HG03139 (cell line): ENCODE data around the gene SERPINB6.
"Not testable (repeated sequence)": the region's sequence is repeated elsewhere in the genome, so short reads cannot be mapped to it uniquely, and the experiment has no call there.

Source experiments
- ATAC-seq: cut with Tn5 transposase; IDR thresholded peaks from one replicate; pipeline ENCODE4 v1.9.1; 2021; ENCODE audit not compliant: unreplicated experiment

SERPINB6 gene

GRCh38 chr6:2971420-2972218, at the start of gene SERPINB6:
SERPINB6 (minus strand) TSS chr6:2971567; CDS start chr6:2959332, 12,235 bp downstream.
- no peak for ATAC-seq

DNA sequence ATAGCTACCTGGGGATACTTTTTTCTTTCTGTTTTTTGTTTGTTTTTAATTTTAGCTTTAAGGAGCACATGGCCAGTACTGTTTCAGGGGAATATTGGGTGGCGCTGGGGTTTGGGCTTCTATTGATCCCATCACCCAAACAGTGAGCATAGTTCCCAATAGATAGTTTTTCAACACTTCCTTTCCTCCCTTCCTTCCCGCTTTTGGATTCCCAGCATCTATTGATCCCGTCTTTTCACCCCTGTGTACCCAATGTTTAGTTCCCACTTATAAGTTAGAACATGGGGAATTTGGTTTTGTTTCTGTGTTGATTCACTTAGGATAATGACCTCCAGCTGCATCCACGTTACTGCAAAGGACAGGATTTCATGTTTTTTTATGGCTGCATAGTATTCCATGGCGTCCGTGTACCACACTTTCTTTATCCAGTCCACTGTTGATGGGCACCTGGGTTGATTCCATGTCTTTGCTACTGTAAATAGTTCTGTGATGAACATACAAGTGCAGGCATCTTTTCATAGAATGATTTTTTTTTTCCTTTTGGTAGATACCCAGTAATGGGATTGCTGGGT, 48.5 kb upstream of the SERPINB6 start:
- ATAC-seq, result no peak

DNA sequence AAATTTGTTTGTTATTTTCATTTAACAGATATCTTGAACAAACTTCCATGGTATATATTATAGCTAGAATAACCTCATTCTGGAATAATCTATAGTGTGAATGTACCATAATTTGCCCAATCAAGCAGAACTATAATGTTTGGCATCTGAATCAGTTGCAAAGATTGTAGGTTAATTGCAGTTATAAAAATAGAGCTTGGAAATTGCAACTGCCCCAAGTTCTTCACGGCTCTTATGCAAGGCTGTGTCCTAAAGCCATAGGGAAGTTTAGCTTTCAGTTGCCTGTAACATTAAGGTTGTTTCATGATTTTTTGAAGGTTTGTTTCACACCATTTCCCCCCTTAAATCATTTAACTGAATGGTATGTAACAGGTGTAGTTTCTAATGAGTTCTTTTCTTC, 47.7 kb upstream of the SERPINB6 start:
- ATAC-seq, result no peak

DNA sequence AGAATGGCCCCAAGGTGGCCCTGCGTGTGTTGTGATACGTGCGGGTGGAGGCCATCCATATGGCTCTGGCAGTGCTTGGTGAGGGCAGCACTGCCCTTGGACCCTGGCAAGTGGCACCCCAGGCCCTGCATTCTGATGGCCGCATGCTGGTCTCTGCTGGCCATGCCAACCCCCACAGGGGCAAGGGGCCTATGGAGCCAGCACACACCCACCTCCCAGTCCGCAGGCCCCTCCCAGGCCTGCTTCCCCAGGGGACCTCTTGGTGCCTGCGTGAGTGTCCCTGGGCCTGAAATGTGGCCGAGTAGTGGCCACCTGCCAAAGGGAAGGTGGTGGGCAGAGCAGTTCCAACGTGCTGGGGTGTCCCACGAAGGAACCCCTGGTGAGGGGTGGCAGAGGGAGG, 45.9 kb upstream of the SERPINB6 start:
- ATAC-seq, result no peak

GRCh38 chr6:3016473-3017280, 45.3 kb upstream of the SERPINB6 start:
- no peak for ATAC-seq

DNA sequence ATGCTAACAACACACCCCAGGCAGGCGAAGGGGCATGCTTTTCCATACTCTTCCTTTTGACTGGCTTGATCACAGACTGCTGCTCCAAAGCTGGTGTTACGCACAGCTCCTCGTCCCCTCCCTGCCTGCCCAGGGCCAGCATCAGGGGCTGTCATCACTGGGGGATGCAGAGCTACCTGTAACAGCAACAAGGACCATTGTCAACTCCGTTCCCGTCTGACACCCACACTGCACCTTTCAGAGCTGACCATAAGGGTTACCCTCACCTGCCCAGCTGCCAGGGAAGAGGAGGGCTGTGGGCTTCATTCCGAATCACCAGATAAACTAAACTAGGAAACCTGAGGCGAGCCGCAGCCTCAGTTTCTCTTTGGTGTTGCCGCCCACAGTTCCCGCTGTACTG, 43.8 kb upstream of the SERPINB6 start:
- no peak for ATAC-seq

DNA sequence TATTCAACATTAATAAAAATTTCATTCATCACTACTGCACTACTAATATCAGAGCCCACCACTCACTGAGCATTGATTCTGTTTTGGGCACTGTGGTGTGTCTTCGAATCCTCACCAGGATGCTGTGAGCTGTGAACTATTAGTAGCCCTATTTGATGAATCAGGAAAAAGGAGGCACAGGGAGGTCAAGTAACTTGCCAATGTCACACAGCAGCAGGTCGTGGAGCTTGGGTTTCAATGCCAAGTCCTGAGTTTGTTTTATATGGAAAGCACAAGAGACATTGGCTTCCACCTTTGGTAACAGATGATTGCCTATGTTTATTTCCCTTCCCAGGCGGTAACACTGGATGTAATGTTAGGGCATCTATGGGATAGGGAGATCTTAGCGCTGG, 43.3 kb upstream of the SERPINB6 start:
- no peak for ATAC-seq

DNA sequence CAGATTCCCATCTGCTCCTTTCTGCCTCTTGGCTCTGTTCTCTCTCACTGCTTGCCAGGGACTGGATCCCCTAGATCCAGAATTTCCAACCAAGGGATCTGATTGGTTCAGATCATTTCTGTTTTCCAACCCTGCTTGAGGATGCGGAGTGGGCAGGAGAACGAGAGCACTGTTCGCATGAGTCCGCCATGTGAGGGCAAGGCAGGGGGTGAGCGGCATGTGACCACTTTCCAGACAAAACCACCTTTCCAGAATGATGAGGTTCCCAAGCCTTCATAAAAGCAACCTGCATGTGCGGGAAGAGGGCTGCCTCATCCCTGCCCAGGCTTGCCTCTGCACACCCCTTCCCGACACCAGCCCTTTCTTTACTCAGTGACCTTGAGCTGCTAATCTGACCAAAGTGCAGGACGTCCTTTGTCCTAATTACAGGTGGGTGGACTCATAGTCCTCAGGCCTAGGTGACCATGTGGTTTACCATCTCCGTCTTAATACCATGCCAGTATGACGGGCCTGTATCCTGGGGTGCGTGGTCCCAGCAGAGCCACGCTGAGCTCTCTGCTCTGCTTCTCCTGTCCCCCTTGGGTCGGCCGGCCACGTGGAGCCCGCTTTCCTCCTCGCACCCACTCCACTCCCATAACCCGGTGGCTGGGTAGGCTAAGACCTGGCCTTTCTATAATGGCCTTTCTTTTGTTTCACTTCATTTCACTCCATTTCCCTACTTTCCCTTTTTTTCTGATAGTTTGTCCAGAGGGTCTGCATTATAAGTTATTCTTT, 42.7 kb upstream of the SERPINB6 start:
- no peak for ATAC-seq

DNA sequence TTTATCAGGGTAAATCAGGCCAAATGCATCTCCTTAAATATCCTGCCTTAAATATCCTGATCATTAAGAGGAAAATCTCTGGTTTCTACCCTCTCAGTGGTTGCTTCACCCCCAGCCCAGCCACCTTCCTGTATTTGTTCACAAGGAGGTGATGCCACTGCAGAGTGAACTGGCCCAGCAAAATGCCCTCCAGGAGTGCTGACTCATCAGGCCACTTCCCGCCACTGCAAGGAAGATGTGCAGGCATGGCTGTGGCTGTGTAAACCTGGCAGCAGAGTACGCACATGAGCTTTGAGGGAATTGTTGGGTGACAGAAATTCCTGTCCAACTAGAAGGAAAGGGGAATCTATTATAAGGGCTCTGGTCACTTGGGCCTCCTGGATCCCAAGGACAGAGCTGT, 42.1 kb upstream of the SERPINB6 start:
- no peak for ATAC-seq

- ATAC-seq, result no peak
These were observed 40.2 kb upstream of the SERPINB6 start for GRCh38 chr6:3011592-3011991.

DNA sequence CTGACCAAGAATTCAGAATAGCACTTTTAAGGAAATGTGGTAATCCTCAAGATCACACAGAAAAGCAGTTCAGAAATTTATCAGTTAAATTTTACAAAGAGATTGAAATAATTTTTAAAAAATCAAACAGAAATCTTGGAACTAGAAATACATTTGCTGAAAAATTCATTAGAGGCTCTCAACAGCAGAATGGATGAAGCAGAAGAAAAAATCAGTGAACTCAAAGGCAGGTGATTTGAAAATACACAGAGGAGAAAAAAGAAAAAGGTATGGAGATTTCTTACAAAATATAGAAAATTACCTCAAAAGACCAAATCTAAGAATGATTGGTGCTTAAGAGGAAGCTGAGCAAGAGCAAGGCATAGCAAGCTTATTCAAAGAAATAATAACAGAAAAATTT, 39.8 kb upstream of the SERPINB6 start:
- no peak for ATAC-seq

DNA sequence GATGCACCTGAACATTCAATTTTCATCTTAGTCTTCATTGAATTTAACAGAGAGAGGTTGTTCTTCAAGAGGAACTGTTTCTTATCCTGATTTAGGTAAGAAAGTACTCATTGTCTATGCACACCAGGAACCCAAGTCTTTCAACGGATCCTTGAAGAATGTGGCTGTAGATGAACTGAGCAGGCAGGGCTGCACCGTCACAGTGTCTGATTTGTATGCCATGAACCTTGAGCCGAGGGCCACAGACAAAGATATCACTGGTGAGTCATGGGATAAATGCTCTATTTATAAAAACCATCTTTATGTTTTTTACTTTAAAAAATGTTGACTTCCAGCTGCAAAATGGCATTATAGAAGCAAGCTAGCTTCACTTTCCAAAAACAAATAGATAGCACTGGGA, 38.6 kb upstream of the SERPINB6 start:
- no peak for ATAC-seq

- not testable (repeated sequence) for ATAC-seq
These were observed 37.4 kb upstream of the SERPINB6 start for GRCh38 chr6:3008712-3009265.

GRCh38 chr6:3007571-3007970, 36.2 kb upstream of the SERPINB6 start:
- no peak for ATAC-seq

DNA sequence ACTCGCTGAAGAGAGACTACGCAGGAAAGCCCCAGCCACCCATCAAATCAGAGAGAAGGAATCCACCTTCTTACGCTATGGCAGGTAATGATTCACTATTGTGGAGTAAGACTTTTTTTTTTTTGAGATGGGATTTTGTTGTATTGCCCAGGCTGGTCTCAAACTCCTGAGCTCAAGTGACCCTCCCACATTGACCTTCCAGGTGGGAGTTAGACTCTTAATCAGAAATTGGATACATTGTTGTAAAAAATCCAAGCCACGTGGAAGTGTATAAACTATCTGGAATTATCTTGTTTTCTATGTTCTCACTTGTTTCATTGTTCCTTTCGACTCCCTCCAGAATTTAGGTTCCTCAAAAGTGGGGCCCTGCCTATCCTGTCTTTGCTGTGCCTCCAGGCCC, 35.1 kb upstream of the SERPINB6 start:
- no peak for ATAC-seq

DNA sequence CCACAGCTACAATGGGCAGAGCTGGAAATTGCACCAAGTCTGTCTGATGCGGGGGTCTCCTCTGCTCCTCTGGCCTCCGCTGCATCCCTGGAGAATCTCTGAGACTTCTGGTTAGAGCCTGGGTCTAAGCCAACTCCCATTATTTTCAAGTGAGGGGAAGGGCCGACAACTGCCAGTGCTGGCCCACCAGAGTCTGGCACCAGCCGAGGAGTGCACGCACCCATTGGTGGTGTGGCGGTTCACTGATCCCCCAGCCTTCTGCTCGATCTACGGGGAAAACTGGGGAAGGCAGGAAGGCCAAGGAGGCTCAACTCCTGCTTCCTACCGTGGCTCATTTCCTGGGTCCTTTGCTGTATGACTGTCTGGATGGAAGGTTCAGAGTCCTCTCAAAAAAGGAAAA, 34.5 kb upstream of the SERPINB6 start:
- ATAC-seq, result no peak

GRCh38 chr6:3005077-3005476, 33.7 kb upstream of the SERPINB6 start:
- ATAC-seq, result no peak

GRCh38 chr6:3003226-3003625, 31.9 kb upstream of the SERPINB6 start:
- not testable (repeated sequence) for ATAC-seq

GRCh38 chr6:3001773-3002293, 30.5 kb upstream of the SERPINB6 start:
- ATAC-seq, result no peak

- no peak for ATAC-seq
These were observed 29.9 kb upstream of the SERPINB6 start for GRCh38 chr6:3001146-3001772.
